ENCODE data around the gene CDH18. TPM values are rescaled to one million over a fixed set of nuclear protein-coding genes. Genes with fewer than 3 reads are reported as not detected.

The CDH18 gene
- total RNA-seq, 2 donors from 2014 or later = 0.78 to 2.0 TPM

DNA sequence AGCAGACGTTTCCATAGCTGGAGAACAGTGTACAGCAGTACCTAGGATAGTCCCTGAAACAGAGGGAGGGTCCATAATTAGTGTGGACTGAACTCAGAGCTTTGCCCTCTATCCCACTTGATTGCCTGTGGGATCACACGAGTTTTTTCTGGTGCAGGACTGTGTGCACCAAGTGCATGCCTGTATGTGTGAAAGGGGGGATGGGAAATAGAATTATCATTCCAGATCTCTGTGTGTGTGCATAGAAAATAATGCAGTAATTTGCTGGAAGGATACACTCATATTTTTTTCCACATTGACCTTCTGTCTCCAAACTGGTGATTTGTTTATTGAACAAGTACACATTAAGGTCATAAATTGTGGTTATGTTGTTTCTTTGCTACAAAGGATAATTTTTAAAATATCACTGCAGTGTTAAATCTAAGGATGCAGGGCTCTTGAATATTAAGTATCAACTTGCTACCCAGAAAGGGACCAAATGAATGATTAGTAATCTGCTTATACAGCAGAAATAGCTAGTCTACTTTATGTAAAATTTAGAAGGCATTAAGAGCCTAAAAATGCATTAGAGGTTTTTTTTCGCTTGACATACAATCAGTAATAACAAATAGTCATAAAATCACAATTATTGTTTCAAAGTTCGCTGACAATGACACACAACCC lies 292.9 kb downstream of the CDH18 start:
- DNase-seq (no peak), ATAC-seq (no peak)
- Histone ChIP-seq H3K36me3 (replicated peaks in 1 of 2; ENCODE audit: insufficient read depth in 1 of 2, low read depth in 2 of 2) (no peaks in the 10 kb centered on the region), H3K9me3 (no peaks in the 10 kb centered on the region), H3K4me1 (no peaks in the 10 kb centered on the region), H3K27ac (no peak overlapping the region), H3K4me3 (no peak overlapping the region), H3K27me3 (no peaks in the 10 kb centered on the region)
- intact Hi-C loops (cut with DNase I) = no loop called here
- TF ChIP-seq, protein P1, sequence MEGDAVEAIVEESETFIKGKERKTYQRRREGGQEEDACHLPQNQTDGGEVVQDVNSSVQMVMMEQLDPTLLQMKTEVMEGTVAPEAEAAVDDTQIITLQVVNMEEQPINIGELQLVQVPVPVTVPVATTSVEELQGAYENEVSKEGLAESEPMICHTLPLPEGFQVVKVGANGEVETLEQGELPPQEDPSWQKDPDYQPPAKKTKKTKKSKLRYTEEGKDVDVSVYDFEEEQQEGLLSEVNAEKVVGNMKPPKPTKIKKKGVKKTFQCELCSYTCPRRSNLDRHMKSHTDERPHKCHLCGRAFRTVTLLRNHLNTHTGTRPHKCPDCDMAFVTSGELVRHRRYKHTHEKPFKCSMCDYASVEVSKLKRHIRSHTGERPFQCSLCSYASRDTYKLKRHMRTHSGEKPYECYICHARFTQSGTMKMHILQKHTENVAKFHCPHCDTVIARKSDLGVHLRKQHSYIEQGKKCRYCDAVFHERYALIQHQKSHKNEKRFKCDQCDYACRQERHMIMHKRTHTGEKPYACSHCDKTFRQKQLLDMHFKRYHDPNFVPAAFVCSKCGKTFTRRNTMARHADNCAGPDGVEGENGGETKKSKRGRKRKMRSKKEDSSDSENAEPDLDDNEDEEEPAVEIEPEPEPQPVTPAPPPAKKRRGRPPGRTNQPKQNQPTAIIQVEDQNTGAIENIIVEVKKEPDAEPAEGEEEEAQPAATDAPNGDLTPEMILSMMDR (IDR thresholded peaks at IDR 0.05) = no peak
- TF ChIP-seq POLR2A (IDR thresholded peaks at IDR 0.05) = no peak
- 56 to 59% methylated on average over 4 of the region's 4 CpGs for WGBS, 2 donors

DNA sequence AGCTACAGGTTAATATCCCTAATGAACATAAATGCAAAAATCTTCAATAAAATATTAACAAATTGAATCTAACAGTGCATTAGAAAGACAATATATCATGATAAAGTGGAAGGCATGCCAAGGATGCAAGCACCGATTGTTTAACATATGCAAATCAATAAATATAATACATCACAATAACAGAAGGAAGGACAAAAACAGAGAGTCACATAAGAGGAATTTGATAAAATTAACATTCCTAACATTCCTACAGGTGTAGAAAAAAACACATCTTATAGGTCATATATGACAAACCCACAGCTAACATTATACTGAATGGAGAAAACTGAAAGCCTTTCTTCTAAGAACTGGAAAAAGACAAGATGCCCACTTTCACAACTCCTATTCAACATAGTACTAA lies 297.0 kb downstream of the CDH18 start:
- Histone ChIP-seq H3K36me3 (replicated peaks in 1 of 2; ENCODE audit: insufficient read depth in 1 of 2, low read depth in 2 of 2) (no peaks in the 10 kb centered on the region), H3K4me3 (no peak overlapping the region), H3K9me3 (no peaks in the 10 kb centered on the region), H3K27me3 (no peaks in the 10 kb centered on the region), H3K4me1 (no peaks in the 10 kb centered on the region), H3K27ac (no peak overlapping the region)
- intact Hi-C loops (cut with DNase I) = no loop called here
- DNase-seq (no peak), ATAC-seq (no peak)
- TF ChIP-seq POLR2A (IDR thresholded peaks at IDR 0.05) = no peak
- TF ChIP-seq, protein P1 (IDR thresholded peaks at IDR 0.05) = no peak
- WGBS, 2 donors = 58 to 61% methylated on average over 1 of the region's 1 CpG

DNA sequence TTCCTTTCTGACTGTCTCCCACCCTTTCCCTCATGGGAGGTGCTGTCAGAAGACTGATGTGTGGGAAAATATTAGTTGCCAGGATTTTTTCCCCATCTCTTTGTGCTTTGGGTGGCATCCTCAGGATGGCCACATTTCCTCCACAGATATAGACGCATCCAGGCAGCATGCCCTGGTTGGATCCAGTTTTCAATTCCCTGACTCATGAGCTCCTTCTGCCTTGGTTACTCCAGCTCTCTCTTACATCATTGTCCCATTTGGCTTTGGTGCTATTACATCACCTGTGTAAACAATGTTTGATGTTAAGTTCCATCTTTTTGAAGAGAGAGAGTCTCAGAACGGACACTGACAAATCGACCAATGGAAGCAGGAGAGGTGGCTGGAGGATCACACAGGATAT lies 302.5 kb downstream of the CDH18 start:
- TF ChIP-seq, protein P1 (IDR thresholded peaks at IDR 0.05) = no peak
- TF ChIP-seq POLR2A (IDR thresholded peaks at IDR 0.05) = no peak
- WGBS, 2 donors = 88 to 93% methylated on average over 3 of the region's 3 CpGs
- intact Hi-C loops (cut with DNase I) = no loop called here
- Histone ChIP-seq H3K36me3 (replicated peaks in 1 of 2; ENCODE audit: insufficient read depth in 1 of 2, low read depth in 2 of 2) (no peaks in the 10 kb centered on the region), H3K4me1 (no peaks in the 10 kb centered on the region), H3K4me3 (no peak overlapping the region), H3K9me3 (no peaks in the 10 kb centered on the region), H3K27me3 (no peaks in the 10 kb centered on the region), H3K27ac (no peak overlapping the region)
- no peak for ATAC-seq
- no peak for DNase-seq

DNA sequence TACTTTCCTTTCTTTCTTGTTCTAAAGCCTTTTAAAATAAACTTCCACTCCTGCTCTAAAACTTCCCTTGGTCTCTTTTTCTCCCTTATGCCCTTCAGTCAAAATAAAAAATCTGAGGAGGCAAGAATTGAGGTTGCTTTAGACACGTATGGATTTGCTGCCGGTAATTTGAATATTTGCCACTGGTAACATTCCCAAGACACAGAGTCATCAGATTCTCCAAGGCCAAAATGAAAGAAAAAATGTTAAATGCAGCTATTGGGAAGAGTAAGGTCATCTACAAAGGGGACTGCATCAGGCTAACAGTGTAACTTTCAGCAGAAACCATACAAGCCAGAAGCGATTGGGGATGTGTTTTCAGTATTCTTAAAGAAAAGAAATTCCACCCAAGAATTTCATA lies 311.1 kb downstream of the CDH18 start:
- intact Hi-C loops (cut with DNase I) = no loop called here

More for the DNA sequence above, 311.1 kb downstream of the CDH18 start:
- Histone ChIP-seq H3K4me3 (no peak overlapping the region), H3K27me3 (no peaks in the 10 kb centered on the region), H3K36me3 (replicated peaks in 1 of 2; ENCODE audit: insufficient read depth in 1 of 2, low read depth in 2 of 2) (no peaks in the 10 kb centered on the region), H3K27ac (no peak overlapping the region), H3K4me1 (no peaks in the 10 kb centered on the region), H3K9me3 (no peaks in the 10 kb centered on the region)
- ATAC-seq = no peak
- WGBS, 2 donors = 38 to 40% methylated on average over 3 of the region's 3 CpGs
- TF ChIP-seq, protein P1 (IDR thresholded peaks at IDR 0.05) = no peak
- TF ChIP-seq POLR2A (IDR thresholded peaks at IDR 0.05) = no peak
- DNase-seq = no peak

Data from body of pancreas (tissue), 4 donors.